ENCODE measurements around the gene MMP23B.

DNA sequence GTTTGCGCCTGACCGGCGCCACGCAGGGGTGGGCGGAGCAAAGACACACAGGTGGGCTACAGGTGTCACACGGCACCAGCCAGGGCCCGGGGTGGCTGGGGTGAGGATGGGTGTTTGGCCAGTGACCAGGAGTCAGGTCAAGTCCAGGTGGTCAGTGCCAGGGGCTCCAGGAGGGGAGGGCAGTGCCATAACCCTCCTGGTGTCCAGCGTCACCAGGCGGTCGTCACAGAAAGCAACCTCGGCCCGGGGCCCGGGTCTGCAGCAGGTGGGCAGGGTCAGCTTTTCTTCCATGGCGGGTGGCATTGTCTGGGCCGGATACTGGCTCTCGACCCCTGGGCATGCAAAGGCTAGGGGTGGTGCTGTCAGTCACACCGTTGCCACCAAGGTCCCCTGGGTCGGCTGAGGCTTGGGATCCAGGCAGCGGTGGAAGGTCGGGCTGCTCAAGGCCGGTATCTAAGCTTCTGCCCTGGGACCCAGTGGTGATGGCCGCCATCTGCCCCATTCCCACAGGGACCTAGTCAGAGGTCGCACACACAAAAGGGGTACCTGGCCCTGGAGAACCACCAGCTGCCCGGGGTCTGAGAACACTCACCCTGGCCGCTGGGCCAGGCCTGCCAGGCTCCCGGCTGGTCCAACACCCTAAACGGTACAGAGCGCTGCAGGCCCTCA lies 33.8 kb upstream of the MMP23B start:
- TF ChIP-seq CHD1 (IDR thresholded peaks at IDR 0.05; ENCODE audit: low read depth, low read length) (no peak), EZH2 (IDR thresholded peaks at IDR 0.05; ENCODE audit: borderline replicate concordance, control insufficient read depth, low read depth, low read length) (no peak), NFIC (IDR thresholded peaks at IDR 0.05; ENCODE audit: low read depth, low read length) (no peak)
- TF ChIP-seq, protein P1, sequence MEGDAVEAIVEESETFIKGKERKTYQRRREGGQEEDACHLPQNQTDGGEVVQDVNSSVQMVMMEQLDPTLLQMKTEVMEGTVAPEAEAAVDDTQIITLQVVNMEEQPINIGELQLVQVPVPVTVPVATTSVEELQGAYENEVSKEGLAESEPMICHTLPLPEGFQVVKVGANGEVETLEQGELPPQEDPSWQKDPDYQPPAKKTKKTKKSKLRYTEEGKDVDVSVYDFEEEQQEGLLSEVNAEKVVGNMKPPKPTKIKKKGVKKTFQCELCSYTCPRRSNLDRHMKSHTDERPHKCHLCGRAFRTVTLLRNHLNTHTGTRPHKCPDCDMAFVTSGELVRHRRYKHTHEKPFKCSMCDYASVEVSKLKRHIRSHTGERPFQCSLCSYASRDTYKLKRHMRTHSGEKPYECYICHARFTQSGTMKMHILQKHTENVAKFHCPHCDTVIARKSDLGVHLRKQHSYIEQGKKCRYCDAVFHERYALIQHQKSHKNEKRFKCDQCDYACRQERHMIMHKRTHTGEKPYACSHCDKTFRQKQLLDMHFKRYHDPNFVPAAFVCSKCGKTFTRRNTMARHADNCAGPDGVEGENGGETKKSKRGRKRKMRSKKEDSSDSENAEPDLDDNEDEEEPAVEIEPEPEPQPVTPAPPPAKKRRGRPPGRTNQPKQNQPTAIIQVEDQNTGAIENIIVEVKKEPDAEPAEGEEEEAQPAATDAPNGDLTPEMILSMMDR (IDR thresholded peaks at IDR 0.05 in 2 of 3, conservative IDR thresholded peaks at IDR 0.05 in 1 of 3; ENCODE audit: control insufficient read depth in 2 of 3, extremely low read depth in 1 of 3, insufficient read depth in 1 of 3, low read depth in 3 of 3, low read length in 3 of 3) = no peak

Data from GM12878 (cell line).